ENCODE data around the gene AGPAT1. TPM values are rescaled to one million over a fixed set of nuclear protein-coding genes. Genes with fewer than 3 reads are reported as not detected.

AGPAT1 gene
- total and polyA plus RNA-seq, 2 of the 8 experiments (the other 6 are each of a cell fraction or from before 2014, with no cell fraction given): 96.0 to 222 TPM

GRCh38 chr6:32214126-32214525, 38.2 kb upstream of the AGPAT1 start (continued):
- TF ChIP-seq CHD7 (IDR thresholded peaks at IDR 0.05; ENCODE audit: insufficient replicate concordance, low read length) (no peak), SUZ12 (IDR thresholded peaks at IDR 0.05; ENCODE audit: low read length) (no peak), HDAC6 (IDR thresholded peaks at IDR 0.05; ENCODE audit: low read depth, low read length) (no peak), EZH2 (IDR thresholded peaks at IDR 0.05; ENCODE audit: low read depth, low read length, severe bottlenecking) (no peak), TAF7 (optimal IDR thresholded peaks at IDR 0.05; ENCODE audit: borderline replicate concordance, low read depth, low read length) (no peak), SP4 (IDR thresholded peaks at IDR 0.05; ENCODE audit: low read length) (no peak), RFX5 (IDR thresholded peaks at IDR 0.05; ENCODE audit: borderline replicate concordance, low read depth, low read length) (no peak), SRF (IDR thresholded peaks at IDR 0.05; ENCODE audit: low read depth, low read length) (no peak), BCL11A (IDR thresholded peaks at IDR 0.05; ENCODE audit: low read depth in 2 of 2, low read length in 2 of 2) (no peak), CBX5 (IDR thresholded peaks at IDR 0.05; ENCODE audit: low read depth, low read length) (no peak), JUND (IDR thresholded peaks at IDR 0.05; ENCODE audit: low read length) (no peak), SAP30 (IDR thresholded peaks at IDR 0.05; ENCODE audit: insufficient read depth, insufficient replicate concordance, low read length) (no peak)
